Osteocyte (in vitro differentiated cells): ENCODE data around the gene NDUFS1. TPM values are rescaled to one million over a fixed set of nuclear protein-coding genes. Genes with fewer than 3 reads are reported as not detected.

Experiments
- DNase-seq: peaks from one replicate; pipeline ENCODE4 v3.0.0; 2021; ENCODE audit warnings: mixed read lengths; ENCODE audit not compliant: unreplicated experiment; ENCODE audit errors: extremely low spot score
- H3K27ac Mint-ChIP-seq: one replicate; pipeline ENCODE4 v1.8.0; 2021; ENCODE audit warnings: mild to moderate bottlenecking, mixed read lengths; ENCODE audit not compliant: unreplicated experiment
- H3K27me3 Mint-ChIP-seq: one replicate; pipeline ENCODE4 v1.8.0; 2021; ENCODE audit warnings: mixed read lengths; ENCODE audit not compliant: unreplicated experiment
- H3K36me3 Mint-ChIP-seq: one replicate; pipeline ENCODE4 v1.8.0; 2021; ENCODE audit warnings: mixed read lengths; ENCODE audit not compliant: unreplicated experiment
- H3K4me1 Mint-ChIP-seq: one replicate; pipeline ENCODE4 v1.8.0; 2021; ENCODE audit warnings: mixed read lengths; ENCODE audit not compliant: unreplicated experiment
- H3K4me3 Mint-ChIP-seq: one replicate; pipeline ENCODE4 v1.8.0; 2021; ENCODE audit warnings: mild to moderate bottlenecking, moderate library complexity, mixed read lengths; ENCODE audit not compliant: unreplicated experiment
- H3K9me3 Mint-ChIP-seq: one replicate; pipeline ENCODE4 v1.8.0; 2021; ENCODE audit warnings: mixed read lengths; ENCODE audit not compliant: unreplicated experiment
- CTCF ChIP-seq: fragments of 200-600 bp; sonication (generic); IDR thresholded peaks from 2 replicates; pipeline ENCODE4 v1.5.0; 2021; ENCODE audit warnings: antibody characterized with exemption, mild to moderate bottlenecking, moderate library complexity
- total RNA-seq: library from RNA; stranded (reverse); gene quantifications from 2 replicates; pipeline ENCODE4 v1.2.1, GENCODE V29; 2021

The NDUFS1 gene
- total RNA-seq, 1 donor from 2014 or later, result 90.5 TPM

DNA sequence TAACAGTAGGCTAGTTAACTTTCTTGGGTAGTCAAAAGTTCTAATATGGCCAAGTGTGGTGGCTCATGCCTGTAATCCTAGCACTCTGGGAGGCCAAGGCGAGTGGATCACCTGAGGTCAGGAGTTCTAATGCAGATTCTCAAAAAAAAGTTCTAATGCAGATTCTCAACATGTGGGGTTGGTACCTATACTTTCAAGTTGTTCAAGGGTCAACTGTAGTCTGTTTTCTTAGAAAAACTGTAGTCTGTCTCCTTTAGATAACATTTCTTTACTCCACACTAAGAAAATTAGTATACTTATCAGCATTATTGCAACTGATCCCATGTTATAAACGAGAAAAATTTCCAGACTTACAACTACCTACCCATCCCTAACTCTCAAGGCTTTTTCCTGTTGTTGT lies 89.8 kb downstream of the NDUFS1 start:
- H3K4me1 Mint-ChIP-seq, result peaks cover 8% of the 10 kb centered on the region

GRCh38 chr2:206068207-206068606 lies 91.0 kb downstream of the NDUFS1 start:
- Mint-ChIP-seq H3K36me3 (no peaks in the 10 kb centered on the region), H3K4me3 (no peak overlapping the region), H3K9me3 (no peaks in the 10 kb centered on the region), H3K4me1 (peaks cover 8% of the 10 kb centered on the region), H3K27me3 (no peaks in the 10 kb centered on the region), H3K27ac (no peak overlapping the region)
- no peak for TF ChIP-seq CTCF
- no peak for DNase-seq

More for the DNA sequence above, 89.8 kb downstream of the NDUFS1 start:
- Mint-ChIP-seq H3K36me3 (no peaks in the 10 kb centered on the region), H3K27me3 (no peaks in the 10 kb centered on the region), H3K9me3 (no peaks in the 10 kb centered on the region), H3K27ac (no peak overlapping the region), H3K4me3 (no peak overlapping the region)
- no peak for DNase-seq
- no peak for TF ChIP-seq CTCF

Other genes with a start within 250 kb of the NDUFS1 start
- gene INO80D, start 73.3 kb downstream of the NDUFS1 start, total RNA-seq, result 16.2 and 18.9 TPM in 2 replicates
- gene EEF1B2, start 451 bp upstream of the NDUFS1 start, total RNA-seq, result 425 and 433 TPM in 2 replicates
- gene ZDBF2, start 115.2 kb upstream of the NDUFS1 start, total RNA-seq, result 24.5 and 28.8 TPM in 2 replicates